ENCODE data around the gene TBC1D3.
"Not testable (repeated sequence)": the region's sequence is repeated elsewhere in the genome, so short reads cannot be mapped to it uniquely, and the experiment has no call there.

DNA sequence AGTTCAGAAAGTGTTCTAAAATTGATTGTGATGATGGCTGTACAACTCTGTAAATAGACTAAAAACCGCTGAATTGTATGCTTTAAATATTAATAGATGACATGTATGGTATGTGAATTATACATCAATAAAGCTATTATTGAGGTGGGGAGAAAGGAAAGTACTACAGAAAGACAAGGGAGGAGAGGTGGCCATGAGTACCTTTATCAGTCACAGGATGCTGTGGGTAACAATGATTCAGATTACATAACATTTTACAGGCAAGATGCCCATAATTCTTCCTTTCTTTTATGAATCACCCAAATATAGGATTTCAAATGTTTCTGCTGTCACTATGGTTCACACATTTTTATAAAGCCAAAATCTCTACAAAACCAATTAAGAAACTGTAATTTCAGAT is 28.5 kb upstream of the TBC1D3 start:
- TF ChIP-seq, protein P1, sequence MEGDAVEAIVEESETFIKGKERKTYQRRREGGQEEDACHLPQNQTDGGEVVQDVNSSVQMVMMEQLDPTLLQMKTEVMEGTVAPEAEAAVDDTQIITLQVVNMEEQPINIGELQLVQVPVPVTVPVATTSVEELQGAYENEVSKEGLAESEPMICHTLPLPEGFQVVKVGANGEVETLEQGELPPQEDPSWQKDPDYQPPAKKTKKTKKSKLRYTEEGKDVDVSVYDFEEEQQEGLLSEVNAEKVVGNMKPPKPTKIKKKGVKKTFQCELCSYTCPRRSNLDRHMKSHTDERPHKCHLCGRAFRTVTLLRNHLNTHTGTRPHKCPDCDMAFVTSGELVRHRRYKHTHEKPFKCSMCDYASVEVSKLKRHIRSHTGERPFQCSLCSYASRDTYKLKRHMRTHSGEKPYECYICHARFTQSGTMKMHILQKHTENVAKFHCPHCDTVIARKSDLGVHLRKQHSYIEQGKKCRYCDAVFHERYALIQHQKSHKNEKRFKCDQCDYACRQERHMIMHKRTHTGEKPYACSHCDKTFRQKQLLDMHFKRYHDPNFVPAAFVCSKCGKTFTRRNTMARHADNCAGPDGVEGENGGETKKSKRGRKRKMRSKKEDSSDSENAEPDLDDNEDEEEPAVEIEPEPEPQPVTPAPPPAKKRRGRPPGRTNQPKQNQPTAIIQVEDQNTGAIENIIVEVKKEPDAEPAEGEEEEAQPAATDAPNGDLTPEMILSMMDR (IDR thresholded peaks at IDR 0.05) = not testable (repeated sequence)
- not testable (repeated sequence) for TF ChIP-seq POLR2A (IDR thresholded peaks at IDR 0.05)

Data from esophagus squamous epithelium (tissue), 4 donors.